Prostate gland (tissue), 2 donors: ENCODE data around the gene CCER1. TPM values are rescaled to one million over a fixed set of nuclear protein-coding genes. Genes with fewer than 3 reads are reported as not detected.
A peak's percentile ranks its signal among the peaks of the same experiment; 100 is the strongest.

Experiments used
- DNase-seq: peaks from one replicate; pipeline ENCODE4 v3.0.0-alpha.2; 2019; ENCODE audit warnings: low spot score
- H3K27ac ChIP-seq, 2 donors: fragments of 200-600 bp; sonication (generic); 2 replicates each; pipeline ENCODE4 v1.5.1; 2017 to 2019
- H3K27me3 ChIP-seq: fragments of 200-600 bp; sonication (generic); replicated peaks from 2 replicates; pipeline ENCODE4 v1.5.1; 2019; ENCODE audit not compliant: insufficient read depth
- H3K36me3 ChIP-seq, 2 donors: fragments of 200-600 bp; sonication (generic); 1 replicate in 1 of 2; 2 replicates in 1 of 2; pipeline versions ENCODE4 v1.5.1 to v1.8.1; 2017 to 2019
- H3K4me1 ChIP-seq: fragments of 200-600 bp; sonication (generic); replicated peaks from 2 replicates; pipeline ENCODE4 v1.5.1; 2019
- H3K4me3 ChIP-seq, 2 donors: fragments of 200-600 bp; sonication (generic); 2 replicates each; pipeline ENCODE4 v1.5.1; 2017 to 2019
- H3K9me3 ChIP-seq: fragments of 200-600 bp; sonication (generic); 2 replicates; pipeline ENCODE4 v1.5.1; 2017
- POLR2A ChIP-seq: fragments of 450-650 bp; IDR thresholded peaks from one replicate; pipeline ENCODE4 v1.6.1; 2016; ENCODE audit warnings: antibody characterized with exemption, mild to moderate bottlenecking
- POLR2AphosphoS5 ChIP-seq: sonication (generic); formaldehyde crosslinking; IDR thresholded peaks from one replicate; pipeline ENCODE4 v1.6.1; 2017; ENCODE audit warnings: antibody characterized with exemption
- WGBS: methylation state at CpG from one replicate; pipeline ENCODE4 v1.1.5; 2018; 5-methylcytosine and 5-hydroxymethylcytosine counted together
- intact Hi-C: fragments of 100-400 bp; cut with DNase I; formaldehyde crosslinking; loops from one replicate; pipeline ENCODE4 v1.14.2; 2022
- total RNA-seq, 2 donors: library from RNA; depleted of rRNA; stranded (reverse); fragments of >200 nt; gene quantifications; one replicate each; pipeline ENCODE4 v1.1.0, GENCODE V29; 2016
- TF ChIP-seq, protein P1 (sequence below), 4 experiments: fragments of 200-600 bp in 2 of 4; fragments of 450-650 bp in 2 of 4; sonication (generic) in 2 of 4; IDR thresholded peaks; 1 replicate in 3 of 4; 2 replicates in 1 of 4; pipeline ENCODE4 v1.5.1; 2016 to 2019; ENCODE audit warnings: antibody characterized with exemption in 4 of 4, mild to moderate bottlenecking in 2 of 4, moderate library complexity in 2 of 4

CCER1 gene
- total RNA-seq, 2 donors from 2014 or later: 3.0 TPM; not detected in 1

GRCh38 chr12:90945070-90945649 lies 9.8 kb downstream of the CCER1 start:
- no peaks in the 10 kb centered on the region for H3K27me3 ChIP-seq
- intact Hi-C loops: no loop called here
- TF ChIP-seq POLR2AphosphoS5 (no peak), POLR2A (no peak)
- TF ChIP-seq, protein P1, sequence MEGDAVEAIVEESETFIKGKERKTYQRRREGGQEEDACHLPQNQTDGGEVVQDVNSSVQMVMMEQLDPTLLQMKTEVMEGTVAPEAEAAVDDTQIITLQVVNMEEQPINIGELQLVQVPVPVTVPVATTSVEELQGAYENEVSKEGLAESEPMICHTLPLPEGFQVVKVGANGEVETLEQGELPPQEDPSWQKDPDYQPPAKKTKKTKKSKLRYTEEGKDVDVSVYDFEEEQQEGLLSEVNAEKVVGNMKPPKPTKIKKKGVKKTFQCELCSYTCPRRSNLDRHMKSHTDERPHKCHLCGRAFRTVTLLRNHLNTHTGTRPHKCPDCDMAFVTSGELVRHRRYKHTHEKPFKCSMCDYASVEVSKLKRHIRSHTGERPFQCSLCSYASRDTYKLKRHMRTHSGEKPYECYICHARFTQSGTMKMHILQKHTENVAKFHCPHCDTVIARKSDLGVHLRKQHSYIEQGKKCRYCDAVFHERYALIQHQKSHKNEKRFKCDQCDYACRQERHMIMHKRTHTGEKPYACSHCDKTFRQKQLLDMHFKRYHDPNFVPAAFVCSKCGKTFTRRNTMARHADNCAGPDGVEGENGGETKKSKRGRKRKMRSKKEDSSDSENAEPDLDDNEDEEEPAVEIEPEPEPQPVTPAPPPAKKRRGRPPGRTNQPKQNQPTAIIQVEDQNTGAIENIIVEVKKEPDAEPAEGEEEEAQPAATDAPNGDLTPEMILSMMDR (IDR thresholded peaks at IDR 0.05): peak in 3 of 4 experiments; percentile 33 to 60 (median 40)
- no peak overlapping the region for H3K27ac ChIP-seq
- no peak overlapping the region for H3K4me3 ChIP-seq
- 71% methylated on average over 1 of the region's 1 CpG for WGBS
- H3K4me1 ChIP-seq: no peaks in the 10 kb centered on the region
- no peaks in the 10 kb centered on the region for H3K9me3 ChIP-seq
- no peaks in the 10 kb centered on the region for H3K36me3 ChIP-seq
- no peak for DNase-seq

- no peak for TF ChIP-seq POLR2AphosphoS5
- Histone ChIP-seq H3K27ac (no peak overlapping the region), H3K27me3 (no peaks in the 10 kb centered on the region), H3K9me3 (no peaks in the 10 kb centered on the region), H3K36me3 (no peaks in the 10 kb centered on the region), H3K4me1 (no peaks in the 10 kb centered on the region), H3K4me3 (no peak overlapping the region)
- WGBS: 58% methylated on average over 1 of the region's 1 CpG
- no peak for DNase-seq
- intact Hi-C loops: no loop called here
Measured at GRCh38 chr12:90943255-90943654, 11.7 kb downstream of the CCER1 start.

GRCh38 chr12:90940872-90941499 lies 14.0 kb downstream of the CCER1 start:
- H3K4me1 ChIP-seq: no peaks in the 10 kb centered on the region
- no peak overlapping the region for H3K4me3 ChIP-seq
- WGBS: 66% methylated on average over 3 of the region's 3 CpGs
- no peaks in the 10 kb centered on the region for H3K36me3 ChIP-seq
- TF ChIP-seq, protein P1 (IDR thresholded peaks at IDR 0.05): peak in 3 of 4 experiments; percentile 29 to 56 (median 36)
- TF ChIP-seq POLR2AphosphoS5 (no peak), POLR2A (no peak)
- DNase-seq: no peak
- intact Hi-C loops: no loop called here
- H3K9me3 ChIP-seq: no peaks in the 10 kb centered on the region
- no peak overlapping the region for H3K27ac ChIP-seq
- H3K27me3 ChIP-seq: no peaks in the 10 kb centered on the region

DNA sequence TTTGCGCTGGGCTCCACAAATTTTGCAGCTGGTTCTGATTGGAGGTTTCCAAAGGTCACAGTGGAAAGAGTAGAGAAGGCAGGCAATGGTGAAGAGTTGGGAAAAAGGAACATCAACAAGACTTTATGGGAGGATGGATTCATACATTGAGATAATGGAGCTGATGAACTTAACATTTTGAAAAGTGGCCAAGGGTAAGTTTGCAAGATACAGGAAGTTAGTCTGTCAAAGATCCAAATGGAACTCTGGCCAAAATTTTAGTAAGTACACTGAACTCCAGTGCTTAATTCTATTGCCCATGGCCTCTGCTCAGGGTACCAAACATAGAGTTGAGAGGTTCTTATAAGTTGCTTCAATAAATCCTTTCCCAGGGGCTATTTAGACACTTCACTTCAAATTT lies 15.6 kb downstream of the CCER1 start:
- H3K4me1 ChIP-seq: no peaks in the 10 kb centered on the region
- whole genome bisulfite sequencing: 56% methylated on average over 1 of the region's 1 CpG
- TF ChIP-seq POLR2AphosphoS5: no peak
- TF ChIP-seq, protein P1 (IDR thresholded peaks at IDR 0.05): no peak
- TF ChIP-seq POLR2A: no peak

GRCh38 chr12:90938451-90938850 lies 16.5 kb downstream of the CCER1 start:
- DNase-seq: no peak
- H3K27ac ChIP-seq: no peak overlapping the region
- H3K27me3 ChIP-seq: no peaks in the 10 kb centered on the region
- H3K36me3 ChIP-seq: no peaks in the 10 kb centered on the region
- H3K9me3 ChIP-seq: no peaks in the 10 kb centered on the region
- TF ChIP-seq, protein P1 (IDR thresholded peaks at IDR 0.05): no peak
- no peak for TF ChIP-seq POLR2AphosphoS5
- no peak for TF ChIP-seq POLR2A
- intact Hi-C loops: no loop called here
- H3K4me3 ChIP-seq: no peak overlapping the region
- WGBS: 70% methylated on average over 6 of the region's 6 CpGs
- no peaks in the 10 kb centered on the region for H3K4me1 ChIP-seq

More for the DNA sequence above, 15.6 kb downstream of the CCER1 start:
- intact Hi-C loops: no loop called here
- Histone ChIP-seq H3K27ac (no peak overlapping the region), H3K27me3 (no peaks in the 10 kb centered on the region), H3K9me3 (no peaks in the 10 kb centered on the region), H3K36me3 (no peaks in the 10 kb centered on the region), H3K4me3 (no peak overlapping the region)
- DNase-seq: no peak
